ENCODE data around the gene MED8.

DNA sequence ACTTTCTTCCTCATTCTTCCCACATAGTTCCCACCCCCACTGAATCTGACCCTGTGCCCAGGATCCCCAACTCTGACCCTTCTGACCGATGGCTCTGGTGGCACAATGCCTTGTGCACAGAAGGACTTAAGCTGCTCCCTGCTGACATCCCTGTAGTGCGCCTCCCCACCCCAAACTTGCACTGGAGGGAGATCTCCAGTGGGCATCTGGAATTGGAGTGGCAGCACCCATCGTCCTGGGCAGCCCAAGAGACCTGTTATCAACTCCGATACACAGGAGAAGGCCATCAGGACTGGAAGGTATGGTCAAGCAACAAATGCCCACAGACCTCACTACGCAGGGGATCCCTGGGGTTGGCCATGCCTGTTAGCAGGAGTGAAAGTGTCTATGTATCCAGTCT lies 43.0 kb downstream of the MED8 start:
- TF ChIP-seq RAD21 (IDR thresholded peaks at IDR 0.05; ENCODE audit: low read depth) (no peak), NFIC (IDR thresholded peaks at IDR 0.05) (no peak), CREB1 (IDR thresholded peaks at IDR 0.05; ENCODE audit: low read depth) (no peak), TCF12 (IDR thresholded peaks at IDR 0.05; ENCODE audit: low read depth) (no peak), TAF1 (IDR thresholded peaks at IDR 0.05; ENCODE audit: low read depth) (no peak), CEBPB (IDR thresholded peaks at IDR 0.05) (no peak), MAX (IDR thresholded peaks at IDR 0.05) (no peak), TEAD4 (IDR thresholded peaks at IDR 0.05) (no peak), EGR1 (IDR thresholded peaks at IDR 0.05) (no peak), EP300 (IDR thresholded peaks at IDR 0.05; ENCODE audit: borderline replicate concordance) (no peak)
- TF ChIP-seq, protein P1, sequence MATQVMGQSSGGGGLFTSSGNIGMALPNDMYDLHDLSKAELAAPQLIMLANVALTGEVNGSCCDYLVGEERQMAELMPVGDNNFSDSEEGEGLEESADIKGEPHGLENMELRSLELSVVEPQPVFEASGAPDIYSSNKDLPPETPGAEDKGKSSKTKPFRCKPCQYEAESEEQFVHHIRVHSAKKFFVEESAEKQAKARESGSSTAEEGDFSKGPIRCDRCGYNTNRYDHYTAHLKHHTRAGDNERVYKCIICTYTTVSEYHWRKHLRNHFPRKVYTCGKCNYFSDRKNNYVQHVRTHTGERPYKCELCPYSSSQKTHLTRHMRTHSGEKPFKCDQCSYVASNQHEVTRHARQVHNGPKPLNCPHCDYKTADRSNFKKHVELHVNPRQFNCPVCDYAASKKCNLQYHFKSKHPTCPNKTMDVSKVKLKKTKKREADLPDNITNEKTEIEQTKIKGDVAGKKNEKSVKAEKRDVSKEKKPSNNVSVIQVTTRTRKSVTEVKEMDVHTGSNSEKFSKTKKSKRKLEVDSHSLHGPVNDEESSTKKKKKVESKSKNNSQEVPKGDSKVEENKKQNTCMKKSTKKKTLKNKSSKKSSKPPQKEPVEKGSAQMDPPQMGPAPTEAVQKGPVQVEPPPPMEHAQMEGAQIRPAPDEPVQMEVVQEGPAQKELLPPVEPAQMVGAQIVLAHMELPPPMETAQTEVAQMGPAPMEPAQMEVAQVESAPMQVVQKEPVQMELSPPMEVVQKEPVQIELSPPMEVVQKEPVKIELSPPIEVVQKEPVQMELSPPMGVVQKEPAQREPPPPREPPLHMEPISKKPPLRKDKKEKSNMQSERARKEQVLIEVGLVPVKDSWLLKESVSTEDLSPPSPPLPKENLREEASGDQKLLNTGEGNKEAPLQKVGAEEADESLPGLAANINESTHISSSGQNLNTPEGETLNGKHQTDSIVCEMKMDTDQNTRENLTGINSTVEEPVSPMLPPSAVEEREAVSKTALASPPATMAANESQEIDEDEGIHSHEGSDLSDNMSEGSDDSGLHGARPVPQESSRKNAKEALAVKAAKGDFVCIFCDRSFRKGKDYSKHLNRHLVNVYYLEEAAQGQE (IDR thresholded peaks at IDR 0.05; ENCODE audit: low read depth) = no peak
- TF ChIP-seq, protein P2, sequence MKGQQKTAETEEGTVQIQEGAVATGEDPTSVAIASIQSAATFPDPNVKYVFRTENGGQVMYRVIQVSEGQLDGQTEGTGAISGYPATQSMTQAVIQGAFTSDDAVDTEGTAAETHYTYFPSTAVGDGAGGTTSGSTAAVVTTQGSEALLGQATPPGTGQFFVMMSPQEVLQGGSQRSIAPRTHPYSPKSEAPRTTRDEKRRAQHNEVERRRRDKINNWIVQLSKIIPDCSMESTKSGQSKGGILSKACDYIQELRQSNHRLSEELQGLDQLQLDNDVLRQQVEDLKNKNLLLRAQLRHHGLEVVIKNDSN (IDR thresholded peaks at IDR 0.05) = no peak

All from Ishikawa (cell line).